Measurements from ENCODE around the gene MUC5AC.
"Not testable (repeated sequence)": the region's sequence is repeated elsewhere in the genome, so short reads cannot be mapped to it uniquely, and the experiment has no call there.

Gene MUC5AC

DNA sequence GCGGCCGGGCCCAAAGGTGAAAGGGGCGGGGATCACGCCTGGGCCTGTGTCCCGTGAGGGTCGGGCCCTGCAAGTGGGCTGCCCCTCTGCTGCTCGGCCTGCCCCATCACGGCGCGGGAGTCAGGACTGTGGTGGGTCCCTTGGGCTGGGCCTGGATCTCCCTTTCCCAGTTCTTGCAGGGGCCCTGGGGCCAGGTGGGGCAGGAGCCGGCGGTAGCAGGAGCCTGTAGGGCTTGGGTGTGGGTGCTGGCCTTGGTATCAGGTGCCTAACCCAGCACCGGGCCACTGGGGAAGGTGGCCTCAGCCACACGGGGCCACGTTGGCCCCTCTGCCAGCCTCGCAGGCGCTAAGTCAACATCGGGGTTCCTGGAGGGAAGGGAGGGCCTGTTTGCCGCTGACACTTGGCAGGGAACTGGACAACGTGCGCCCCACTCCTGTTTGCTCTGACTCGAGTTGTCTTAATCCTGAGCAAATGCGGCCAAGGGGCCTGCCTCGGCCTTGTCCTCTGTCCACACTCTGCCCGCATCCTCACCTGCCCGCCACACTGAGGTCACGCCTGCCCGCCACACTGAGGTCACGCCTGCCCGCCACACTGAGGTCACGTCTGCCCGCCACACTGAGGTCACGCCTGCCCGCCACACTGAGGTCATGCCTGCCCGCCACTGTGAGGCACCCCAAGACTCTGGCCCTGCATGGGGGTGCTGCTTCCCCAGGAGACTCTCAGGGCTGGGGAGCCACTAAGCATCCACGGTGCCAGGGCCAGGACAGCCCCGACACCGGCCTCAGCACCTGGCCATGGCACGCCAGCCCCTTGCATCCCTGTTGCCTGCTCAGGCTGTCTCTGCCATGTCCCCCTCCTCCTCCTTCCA is 50.9 kb downstream of the MUC5AC start:
- no peak for DNase-seq (ENCODE audit: low read depth)

DNA sequence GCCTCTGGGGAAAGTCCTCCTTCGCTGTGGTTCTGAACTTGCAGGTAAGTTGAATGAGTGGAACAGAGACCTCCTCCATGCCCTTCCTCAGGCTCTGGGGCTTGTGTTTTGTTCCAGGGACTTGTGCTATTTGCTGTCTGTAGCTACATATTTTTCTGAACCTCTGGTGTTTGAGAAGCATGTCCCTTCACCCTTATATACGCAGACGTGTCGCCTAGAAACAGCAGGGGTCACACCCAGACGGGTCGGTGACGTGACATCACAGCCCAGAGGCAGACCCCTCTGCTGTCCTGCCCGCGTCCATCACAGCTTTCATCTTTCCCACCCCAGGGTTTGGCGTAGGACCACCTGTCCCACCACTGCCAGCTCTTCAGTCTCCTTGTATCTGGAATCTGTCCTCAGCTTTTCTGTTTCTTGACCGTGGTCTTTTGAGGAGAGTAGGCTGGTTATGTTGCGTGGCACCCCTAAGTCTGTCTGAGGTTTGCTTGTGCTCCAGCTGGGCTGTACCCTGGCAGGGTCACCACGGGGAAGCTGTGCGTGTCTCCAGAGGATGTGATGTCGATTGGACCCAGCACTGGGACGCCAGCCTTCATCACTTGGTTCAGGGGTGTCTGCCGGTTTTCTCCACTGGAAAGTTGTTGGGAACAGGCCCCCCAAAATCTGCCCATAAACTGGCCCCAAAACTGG is 51.8 kb downstream of the MUC5AC start:
- DNase-seq (ENCODE audit: low read depth) = no peak

DNA sequence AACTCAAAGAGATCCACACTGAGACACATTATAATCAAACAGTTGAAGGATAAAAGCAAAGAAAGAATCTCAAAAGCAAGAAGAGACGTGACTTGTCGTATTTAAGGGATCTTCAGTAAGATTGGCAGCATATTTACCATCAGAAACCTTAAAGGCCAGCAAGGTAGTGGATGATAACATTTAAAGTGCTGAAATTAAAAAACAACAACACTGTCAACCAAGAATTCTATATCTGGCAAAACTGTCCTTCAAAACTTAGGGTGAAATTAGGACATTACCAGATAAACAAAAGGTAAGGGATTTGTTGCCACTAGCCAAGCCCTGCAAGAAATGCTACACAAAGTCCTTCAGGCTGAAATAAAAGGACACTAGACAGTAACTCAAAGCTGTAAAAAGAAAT is 54.1 kb downstream of the MUC5AC start:
- DNase-seq (ENCODE audit: low read depth) = no peak

DNA sequence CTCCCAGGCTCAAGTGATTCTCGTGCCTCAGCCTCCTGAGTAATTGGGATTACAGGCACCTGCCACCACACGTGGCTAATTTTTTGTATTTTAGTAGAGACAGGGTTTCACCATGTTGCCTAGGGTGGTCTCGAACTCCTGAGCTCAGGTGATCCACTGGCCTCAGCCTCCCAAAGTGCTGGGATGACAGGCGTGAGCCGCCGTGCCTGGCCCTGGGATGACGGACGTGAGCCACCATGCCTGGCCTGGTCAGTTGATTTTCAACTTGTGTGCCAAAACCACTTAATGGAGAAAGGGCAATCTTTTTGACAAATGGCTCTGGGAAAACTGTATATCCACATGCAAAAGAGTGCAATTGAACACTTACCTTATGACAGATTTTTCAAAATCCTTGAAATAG is 58.1 kb downstream of the MUC5AC start:
- not testable (repeated sequence) for DNase-seq (ENCODE audit: low read depth)

DNA sequence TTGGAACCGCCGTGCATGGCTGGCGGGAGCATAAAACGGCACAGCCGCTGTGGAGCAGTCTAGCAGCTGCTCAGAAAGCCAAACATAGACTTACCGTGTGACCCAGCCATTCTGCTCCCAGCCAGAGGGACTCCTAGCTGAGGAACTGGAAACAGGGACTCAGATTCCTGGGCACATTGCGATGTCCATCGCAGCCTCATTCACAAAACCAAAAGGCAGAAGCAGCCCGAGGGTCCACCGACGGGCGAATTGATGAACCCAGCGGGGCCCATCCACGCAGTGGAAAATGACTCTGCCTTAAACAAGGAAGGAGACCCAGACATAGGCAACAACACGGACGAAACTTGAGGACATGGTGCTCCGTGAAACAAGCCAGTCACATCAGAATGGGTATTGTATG is 59.4 kb downstream of the MUC5AC start:
- DNase-seq (ENCODE audit: low read depth) = no peak

DNA sequence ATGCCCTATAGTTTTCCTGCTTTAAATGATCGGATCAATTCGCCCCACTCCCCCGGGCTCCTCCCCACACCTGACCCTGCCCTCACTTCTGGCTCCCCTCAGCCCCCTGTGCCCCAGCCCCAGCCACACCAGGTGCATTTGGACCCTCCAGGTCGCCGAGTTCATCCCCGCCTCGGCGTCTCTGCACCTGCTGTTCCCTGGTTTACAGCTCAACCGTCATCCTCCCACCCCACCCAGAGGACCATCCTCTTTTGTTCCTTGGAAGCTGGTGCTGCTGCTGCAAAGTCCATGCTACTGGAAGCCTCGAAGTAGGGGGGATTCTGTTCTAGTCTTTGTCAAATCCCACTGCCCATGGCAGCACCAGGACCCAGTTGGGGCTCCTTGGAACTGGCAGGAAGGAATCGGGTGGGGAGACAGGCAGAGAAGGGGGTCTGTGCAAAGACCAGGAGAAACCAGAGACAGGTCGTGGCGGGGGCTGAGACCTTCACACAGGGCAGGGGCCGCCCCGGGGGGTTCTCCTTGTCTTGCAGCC is 60.6 kb downstream of the MUC5AC start:
- no peak for DNase-seq (ENCODE audit: low read depth)

DNA sequence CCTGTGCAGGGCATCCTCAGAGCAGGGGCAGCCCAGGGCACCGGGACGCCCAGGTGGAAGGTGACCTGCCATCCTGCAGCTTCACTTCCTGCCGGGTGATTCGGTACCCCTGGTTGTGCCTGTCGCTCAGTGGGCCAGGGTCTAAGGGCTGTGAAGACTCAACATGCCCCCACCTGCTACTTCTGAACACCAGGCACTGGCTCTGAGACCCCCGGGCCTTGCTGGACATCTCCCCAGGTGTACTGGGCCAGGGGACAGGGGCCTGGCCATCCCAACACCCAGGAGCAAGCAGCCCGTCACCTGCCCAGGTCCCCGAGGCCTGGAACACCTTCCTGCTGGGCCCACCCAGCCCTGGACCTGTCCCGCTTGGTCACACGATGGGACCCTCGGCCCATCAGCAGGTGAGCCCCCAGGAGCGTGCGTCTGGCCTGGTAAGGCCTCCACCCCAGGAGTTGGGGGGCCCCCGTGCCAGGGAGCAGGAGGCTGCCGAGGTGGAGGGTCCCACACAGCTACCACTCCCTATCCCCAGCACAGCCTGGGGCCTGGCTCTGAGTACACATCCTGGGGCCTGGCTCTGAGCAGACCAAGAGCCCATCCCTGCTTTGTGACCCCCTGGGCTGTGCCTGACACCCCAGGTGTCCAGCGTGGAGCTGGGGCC is 61.2 kb downstream of the MUC5AC start:
- no peak for DNase-seq (ENCODE audit: low read depth)

DNA sequence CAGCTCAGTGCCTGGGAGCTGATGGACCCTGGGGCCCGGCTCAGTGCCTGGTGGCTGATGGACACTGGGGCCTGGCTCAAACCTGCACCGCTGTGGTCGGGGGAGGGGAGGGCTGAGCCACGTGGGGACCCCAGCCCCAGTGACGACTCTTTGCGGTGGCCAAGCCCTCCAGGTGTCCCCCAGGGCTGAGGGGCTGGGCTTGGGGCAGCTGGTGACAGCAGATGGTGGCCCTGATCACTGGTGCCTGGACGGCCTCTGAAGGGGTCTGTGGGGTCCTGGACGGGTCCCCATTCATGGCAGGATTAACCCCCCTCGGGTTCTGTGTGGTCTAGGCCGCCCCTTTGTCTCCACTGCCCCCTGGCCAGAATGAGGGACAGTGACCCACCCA is 61.7 kb downstream of the MUC5AC start:
- DNase-seq (ENCODE audit: low read depth) = no peak

DNA sequence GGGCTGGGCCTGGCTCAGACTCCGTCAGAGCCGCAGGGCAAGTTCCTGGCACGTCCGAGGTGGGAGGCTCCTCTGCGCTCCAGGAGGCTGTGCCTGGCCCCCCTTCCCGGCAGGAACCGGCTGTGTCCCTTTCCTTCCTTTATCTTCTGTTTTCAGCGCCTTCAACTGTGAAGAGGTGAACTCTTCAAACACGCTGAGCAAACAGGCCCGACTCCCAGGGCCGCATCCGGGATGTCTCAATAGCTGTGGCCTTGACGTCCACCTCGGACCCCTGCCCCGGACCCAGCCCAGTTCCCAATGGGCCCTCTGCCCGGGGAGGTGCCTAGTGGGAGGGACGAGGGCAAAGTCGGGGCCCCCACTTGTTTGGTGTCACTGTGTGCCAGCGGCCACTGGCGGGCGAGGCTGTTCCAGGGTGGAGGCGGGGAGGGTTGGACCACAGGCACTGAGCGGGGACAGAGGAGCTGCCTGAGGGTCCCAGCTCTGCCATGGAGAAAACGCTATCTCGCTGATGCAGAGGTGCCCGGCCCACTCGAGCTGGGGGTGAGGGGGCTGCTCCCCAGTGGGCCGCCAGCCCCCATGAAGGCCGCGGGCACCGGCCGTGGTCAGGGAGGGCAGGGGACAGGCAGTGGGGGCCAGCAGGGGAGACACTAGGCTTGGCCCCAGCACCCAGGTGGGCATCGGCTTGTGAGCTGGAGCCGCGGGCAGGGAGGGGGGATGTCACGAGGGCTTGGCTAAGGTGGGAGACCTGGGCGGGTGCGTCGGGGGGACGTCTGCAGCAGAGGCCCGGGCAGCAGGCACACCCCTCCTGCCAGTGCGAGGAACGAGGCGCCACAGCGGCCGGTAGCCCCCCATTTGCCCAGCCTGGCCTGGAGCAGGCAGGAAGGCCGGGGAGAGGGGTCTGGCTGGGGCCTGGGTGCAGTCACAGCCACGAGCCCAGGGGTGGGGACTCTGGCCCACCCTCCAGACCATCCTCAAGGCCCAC is 62.4 kb downstream of the MUC5AC start:
- DNase-seq (ENCODE audit: low read depth) = no peak

DNA sequence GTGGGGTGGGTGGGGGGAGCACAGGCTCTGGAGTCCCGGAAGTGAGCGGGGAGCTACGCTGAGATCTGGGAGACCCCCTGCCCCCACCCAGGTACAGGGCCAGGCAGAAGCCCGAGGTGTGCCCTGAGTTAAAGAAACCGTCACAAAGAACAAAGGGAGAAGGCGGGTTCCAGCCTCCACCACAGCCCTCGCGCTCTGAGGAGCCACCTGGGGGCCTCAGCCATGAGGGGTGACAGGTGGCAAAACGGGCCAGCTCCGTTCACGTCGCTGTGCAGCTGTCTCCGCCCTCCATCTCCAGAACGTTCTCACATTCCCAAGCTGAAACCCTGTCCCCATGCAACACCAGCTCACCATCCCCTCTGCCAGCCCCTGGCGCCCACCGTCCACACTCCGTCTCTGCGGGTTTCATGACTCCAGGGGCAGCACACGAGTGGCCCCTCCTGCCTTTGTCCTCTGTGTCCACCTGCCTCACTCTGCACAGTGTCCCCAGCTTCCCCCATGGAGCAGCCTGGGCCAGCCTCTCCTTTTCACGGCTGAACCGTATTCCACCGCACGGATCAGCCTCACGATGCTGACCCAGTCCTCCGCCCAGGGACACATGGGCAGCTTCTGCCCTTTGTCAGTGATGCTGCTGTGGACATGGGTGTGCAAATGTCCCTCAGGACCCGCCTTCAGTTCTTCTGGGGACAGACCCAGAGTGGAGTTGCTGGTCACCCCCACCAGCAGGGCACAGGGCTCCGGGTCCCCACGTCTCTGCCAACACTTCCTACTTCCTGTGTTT is 63.4 kb downstream of the MUC5AC start:
- no peak for DNase-seq (ENCODE audit: low read depth)

DNA sequence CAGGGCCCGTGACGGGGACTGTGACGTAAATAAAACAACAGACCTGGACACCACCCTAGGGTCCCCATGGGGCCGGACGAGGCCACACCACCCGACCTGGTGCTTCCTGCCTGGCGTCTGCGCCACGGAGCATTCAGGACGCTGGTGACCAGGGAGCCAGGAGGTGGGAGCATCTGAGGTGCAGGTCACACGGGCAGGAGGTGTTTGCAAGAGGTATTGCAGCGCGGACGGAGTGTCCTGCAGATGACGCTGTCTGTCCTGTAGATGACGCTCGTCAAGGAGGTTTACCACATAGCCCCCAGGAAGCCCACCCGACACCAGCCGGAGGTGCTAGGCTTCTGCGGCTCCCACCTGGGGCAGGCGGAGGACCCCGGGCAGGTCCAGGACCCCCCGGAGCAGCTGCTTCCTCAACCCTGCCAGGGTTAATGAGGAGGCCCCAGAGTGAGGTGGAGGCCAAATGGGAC is 64.1 kb downstream of the MUC5AC start:
- no peak for DNase-seq (ENCODE audit: low read depth)

DNA sequence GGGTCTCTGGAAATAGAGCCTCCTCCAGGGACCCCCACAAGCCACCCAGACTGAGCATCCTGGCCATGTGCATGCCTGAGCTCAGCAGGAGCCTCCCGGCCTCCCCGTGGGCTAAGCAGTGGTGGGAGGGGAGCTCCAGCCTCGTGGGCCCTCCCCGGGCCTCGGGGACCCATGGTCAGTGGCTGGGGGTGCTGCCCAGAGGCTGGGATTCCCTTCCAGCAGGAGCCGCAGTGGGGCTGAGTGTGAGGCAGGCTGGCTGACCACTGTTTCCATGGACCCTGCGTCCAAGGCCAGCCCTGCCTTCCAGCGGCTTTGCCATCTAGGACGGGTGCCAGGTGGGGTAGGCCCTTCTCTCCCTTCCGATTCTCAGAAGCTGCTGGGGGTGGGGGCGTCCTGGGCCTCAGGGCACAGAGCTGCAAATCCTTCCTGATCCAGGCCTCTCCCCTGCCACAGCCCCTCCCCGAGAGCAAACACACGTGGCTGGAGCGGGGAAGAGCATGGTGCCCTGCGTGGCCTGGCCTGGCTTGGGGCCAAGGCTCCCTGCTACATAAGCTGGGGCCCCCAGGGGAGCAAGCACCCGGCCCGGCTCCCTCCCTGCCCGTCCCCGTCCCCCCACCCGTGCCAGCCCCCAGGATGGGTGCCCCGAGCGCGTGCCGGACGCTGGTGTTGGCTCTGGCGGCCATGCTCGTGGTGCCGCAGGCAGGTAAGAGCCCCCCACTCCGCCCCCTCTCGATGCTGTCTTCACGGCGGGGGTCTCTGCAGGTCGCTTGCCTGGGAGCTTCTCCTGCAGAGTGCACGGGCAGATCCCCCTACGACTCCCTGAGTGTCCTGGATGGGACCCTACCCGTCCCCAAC is 65.0 kb downstream of the MUC5AC start, which contains the start of gene MUC5B:
MUC5B (plus strand) TSS at position 576 of the 855 bp plus-strand sequence; CDS start at position 634, 58 bp downstream.
- no peak for DNase-seq (ENCODE audit: low read depth)

DNA sequence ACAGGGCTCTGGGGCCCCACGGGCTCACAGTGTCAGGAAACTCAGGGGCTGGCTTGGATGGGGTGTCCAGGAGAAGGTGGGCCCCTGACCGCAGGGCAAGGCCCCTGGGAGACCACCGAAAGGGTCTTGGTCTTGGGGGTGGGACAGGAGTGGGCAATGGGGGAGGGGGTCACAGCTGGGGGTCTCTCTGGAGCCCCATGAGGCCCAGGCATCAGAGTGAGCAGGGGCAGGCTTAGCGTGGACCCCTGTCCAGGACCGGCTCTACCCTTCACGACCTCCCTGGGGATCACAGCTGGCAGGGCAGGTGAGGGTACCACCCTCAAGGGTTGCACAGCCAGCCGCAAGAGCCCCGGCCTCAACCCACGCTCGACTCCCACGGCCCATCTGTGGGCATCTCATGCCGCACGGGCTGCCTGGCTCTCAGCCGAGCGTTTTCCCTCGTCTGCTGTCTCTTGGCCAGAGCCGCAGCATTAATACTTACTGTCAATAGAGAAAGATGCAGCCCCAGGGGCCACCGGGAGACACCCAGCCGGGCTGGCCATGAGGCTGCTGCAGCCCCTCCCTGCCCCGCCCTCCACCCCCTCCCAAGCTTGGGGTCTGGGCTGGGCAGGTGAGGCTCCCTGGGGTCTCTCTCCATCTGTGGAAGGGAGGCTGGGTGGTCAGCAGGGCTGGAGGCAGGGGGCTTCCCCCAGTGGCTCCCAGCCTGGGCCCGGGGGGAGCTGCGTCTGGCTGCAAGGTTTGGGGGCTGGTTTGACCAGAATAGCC is 65.8 kb downstream of the MUC5AC start:
- no peak for DNase-seq (ENCODE audit: low read depth)

DNA sequence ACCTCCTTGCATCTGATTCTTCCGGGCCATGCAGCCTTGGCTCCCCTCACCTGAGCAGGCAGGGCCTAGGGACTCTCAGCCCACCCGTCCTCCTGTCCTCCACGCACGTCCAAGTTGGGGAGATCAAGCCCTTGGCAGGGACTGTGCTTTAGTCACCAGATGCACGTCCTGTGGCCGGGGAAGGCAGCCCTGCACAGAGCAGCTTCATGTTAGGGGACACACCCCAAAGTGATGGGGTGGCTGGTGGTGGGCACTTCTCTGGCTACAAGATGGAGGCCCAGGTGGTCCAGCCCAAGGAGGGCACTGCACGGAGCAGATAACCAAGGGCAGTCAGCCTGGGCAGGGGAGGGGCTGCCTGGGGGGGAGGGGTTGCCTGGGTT is 66.3 kb downstream of the MUC5AC start:
- no peak for DNase-seq (ENCODE audit: low read depth)

DNA sequence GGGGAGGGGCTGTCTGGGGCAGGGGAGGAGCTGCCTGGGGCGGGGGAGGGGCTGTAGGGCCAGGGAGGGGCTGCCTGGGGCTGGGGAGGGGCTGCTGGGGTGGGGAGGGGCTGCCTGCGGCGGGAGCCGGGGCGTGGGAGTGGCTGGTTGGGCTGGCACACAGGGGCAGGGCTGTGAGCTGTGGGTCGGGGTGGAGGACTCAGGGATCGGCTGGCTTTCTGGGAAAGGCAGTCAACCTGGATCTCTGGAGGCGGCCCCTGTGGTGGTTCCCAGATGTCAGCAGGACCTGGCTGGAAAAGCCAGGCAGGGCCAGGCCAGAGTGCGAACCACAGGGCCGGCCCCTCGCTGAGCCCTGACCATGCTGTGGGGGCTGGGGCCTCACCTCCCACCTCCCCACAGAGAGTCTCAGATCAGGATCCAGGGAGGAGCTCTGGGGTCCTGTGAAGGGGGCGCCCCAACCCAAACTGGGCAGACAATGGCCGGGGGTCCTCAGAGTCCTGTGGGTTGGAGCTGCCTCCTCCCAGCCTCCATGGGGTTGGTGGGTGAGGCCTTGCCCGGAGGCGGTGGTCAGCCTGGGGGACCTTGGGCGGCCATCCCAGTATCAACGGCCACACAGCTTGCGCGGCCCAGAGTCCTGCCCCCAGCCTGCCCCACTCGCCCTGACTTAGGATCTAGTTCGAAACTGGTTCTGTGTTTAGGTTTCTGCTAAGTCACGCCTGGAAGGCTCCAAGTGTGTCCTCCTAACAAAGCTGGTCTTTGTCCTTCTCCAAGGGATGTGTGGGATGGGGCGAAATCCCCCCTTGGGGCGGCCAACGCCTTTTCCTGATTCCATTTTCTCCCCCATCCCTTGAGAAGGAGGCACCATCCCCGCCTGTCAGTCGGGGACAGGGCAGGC is 67.0 kb downstream of the MUC5AC start:
- no peak for DNase-seq (ENCODE audit: low read depth)

DNA sequence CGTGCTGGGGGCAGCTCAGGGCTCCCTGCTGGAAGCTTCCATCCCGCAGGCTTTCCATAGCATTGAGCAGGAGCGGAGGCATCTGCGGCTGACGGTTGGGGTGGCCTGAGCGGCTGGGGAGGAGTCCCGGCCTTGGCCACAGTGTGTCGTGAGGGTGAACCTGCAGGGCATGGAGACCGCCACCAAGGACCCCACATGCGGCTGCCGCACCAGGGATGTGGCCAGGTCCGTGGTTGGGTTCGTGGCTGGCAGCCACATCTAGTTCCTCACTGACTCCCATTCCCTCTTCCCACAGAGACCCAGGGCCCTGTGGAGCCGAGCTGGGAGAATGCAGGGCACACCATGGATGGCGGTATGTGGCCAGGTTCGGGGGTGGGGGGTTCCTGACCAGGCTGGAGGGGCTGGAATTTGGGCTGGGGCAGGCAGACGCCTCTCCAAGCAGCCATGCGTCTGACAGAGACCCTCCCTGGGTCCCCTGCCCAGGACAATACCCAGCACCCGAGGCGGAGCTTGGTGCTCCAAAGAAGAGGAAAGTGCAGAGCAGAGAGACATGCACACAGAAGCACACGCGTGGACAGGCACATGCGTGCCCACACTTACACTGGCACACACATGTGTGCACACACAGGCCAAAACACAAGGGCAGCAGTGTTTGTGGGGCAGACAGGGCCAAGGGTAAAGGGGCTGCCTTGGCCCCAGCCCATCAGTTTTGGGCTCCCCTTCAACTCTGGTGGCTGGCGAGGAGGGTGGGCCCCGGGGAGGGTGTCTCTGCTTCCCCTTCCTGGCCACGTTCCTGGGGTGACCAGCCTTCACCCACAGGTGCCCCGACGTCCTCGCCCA is 67.9 kb downstream of the MUC5AC start:
- no peak for DNase-seq (ENCODE audit: low read depth)

Data from activated T-helper 9 cell treated with anti-CD3 and anti-CD28 coated beads, Interleukin-2, amount 50 U/mL, for 16 hours (primary cell).